AG09309 (cell line): ENCODE data around the gene FAIM2.

Experiments
- DNase-seq: peaks from one replicate; pipeline ENCODE4 v3.0.0-alpha.2; 2010; ENCODE audit warnings: low read depth
- H3K4me3 ChIP-seq: 2 replicates; pipeline ENCODE4 v1.5.1; 2011; ENCODE audit warnings: mild to moderate bottlenecking, low read depth, low read length, moderate library complexity; ENCODE audit not compliant: control insufficient read depth
- CTCF ChIP-seq: IDR thresholded peaks from 2 replicates; pipeline ENCODE4 v1.5.1; 2011; ENCODE audit warnings: mild to moderate bottlenecking, low read depth, low read length, inconsistent platforms; ENCODE audit not compliant: insufficient read depth, control insufficient read depth; ENCODE audit errors: missing control alignments

The FAIM2 gene

GRCh38 chr12:49948866-49949845 is 45.5 kb upstream of the FAIM2 start:
- DNase-seq, result no peak
- H3K4me3 ChIP-seq, result no peak overlapping the region
- no peak for TF ChIP-seq CTCF

GRCh38 chr12:49947593-49948226 is 44.0 kb upstream of the FAIM2 start:
- no peak for TF ChIP-seq CTCF
- no peak for DNase-seq
- no peak overlapping the region for H3K4me3 ChIP-seq

- H3K4me3 ChIP-seq, result no peak overlapping the region
- TF ChIP-seq CTCF, result no peak
- DNase-seq, result no peak
Observed at GRCh38 chr12:49946497-49946896, 42.8 kb upstream of the FAIM2 start.

GRCh38 chr12:49946086-49946485 is 42.4 kb upstream of the FAIM2 start:
- no peak for TF ChIP-seq CTCF
- no peak for DNase-seq
- no peak overlapping the region for H3K4me3 ChIP-seq

- DNase-seq, result peak; percentile 21
Observed at GRCh38 chr12:49945394-49946080, 41.8 kb upstream of the FAIM2 start.

GRCh38 chr12:49944718-49945117 is 41.0 kb upstream of the FAIM2 start:
- no peak overlapping the region for H3K4me3 ChIP-seq
- no peak for DNase-seq
- TF ChIP-seq CTCF, result no peak

More at GRCh38 chr12:49945394-49946080, 41.8 kb upstream of the FAIM2 start:
- peak; percentile 96 for TF ChIP-seq CTCF
- H3K4me3 ChIP-seq, result no peak overlapping the region
